GM12801 (cell line): ENCODE data around the gene NTMT1.

Experiments used
- TF ChIP-seq, protein P1 (sequence below): IDR thresholded peaks from one replicate; pipeline ENCODE4 v1.5.1; 2011; ENCODE audit warnings: control low read depth; ENCODE audit not compliant: insufficient read length; ENCODE audit errors: extremely low read depth

NTMT1 gene

GRCh38 chr9:129674229-129674628 lies 48.3 kb downstream of the NTMT1 start:
- TF ChIP-seq, protein P1, sequence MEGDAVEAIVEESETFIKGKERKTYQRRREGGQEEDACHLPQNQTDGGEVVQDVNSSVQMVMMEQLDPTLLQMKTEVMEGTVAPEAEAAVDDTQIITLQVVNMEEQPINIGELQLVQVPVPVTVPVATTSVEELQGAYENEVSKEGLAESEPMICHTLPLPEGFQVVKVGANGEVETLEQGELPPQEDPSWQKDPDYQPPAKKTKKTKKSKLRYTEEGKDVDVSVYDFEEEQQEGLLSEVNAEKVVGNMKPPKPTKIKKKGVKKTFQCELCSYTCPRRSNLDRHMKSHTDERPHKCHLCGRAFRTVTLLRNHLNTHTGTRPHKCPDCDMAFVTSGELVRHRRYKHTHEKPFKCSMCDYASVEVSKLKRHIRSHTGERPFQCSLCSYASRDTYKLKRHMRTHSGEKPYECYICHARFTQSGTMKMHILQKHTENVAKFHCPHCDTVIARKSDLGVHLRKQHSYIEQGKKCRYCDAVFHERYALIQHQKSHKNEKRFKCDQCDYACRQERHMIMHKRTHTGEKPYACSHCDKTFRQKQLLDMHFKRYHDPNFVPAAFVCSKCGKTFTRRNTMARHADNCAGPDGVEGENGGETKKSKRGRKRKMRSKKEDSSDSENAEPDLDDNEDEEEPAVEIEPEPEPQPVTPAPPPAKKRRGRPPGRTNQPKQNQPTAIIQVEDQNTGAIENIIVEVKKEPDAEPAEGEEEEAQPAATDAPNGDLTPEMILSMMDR, result no peak

GRCh38 chr9:129675620-129676019 lies 49.7 kb downstream of the NTMT1 start:
- TF ChIP-seq, protein P1, result no peak

DNA sequence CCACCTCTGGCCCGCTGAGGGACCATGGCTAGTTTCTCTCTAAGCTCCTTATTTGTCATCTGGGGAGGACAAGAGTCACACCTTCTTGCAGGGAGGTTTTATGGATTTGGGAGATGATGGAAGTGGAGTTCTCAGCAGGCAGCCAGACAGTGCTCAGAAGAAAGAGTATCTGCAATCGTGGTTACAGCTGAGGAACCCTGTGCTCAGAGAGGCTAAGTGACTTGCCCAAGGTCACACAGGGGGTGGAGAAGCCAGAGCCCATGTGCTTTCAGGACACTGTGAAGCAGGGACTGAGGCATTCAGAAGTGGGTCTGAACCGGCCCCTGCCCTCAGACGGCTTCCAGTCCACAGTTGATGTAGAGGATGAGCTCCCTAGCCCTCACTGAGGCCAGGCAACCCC lies 50.3 kb downstream of the NTMT1 start:
- TF ChIP-seq, protein P1, result no peak

- TF ChIP-seq, protein P1, result no peak
Observed at GRCh38 chr9:129676975-129677374, 51.0 kb downstream of the NTMT1 start.

GRCh38 chr9:129677456-129677855 lies 51.5 kb downstream of the NTMT1 start:
- TF ChIP-seq, protein P1, result no peak

- TF ChIP-seq, protein P1, result no peak
Observed at GRCh38 chr9:129678844-129679243, 52.9 kb downstream of the NTMT1 start.

- TF ChIP-seq, protein P1, result no peak
Observed at GRCh38 chr9:129679537-129679936, 53.6 kb downstream of the NTMT1 start.

GRCh38 chr9:129681924-129682323 lies 56.0 kb downstream of the NTMT1 start:
- TF ChIP-seq, protein P1, result no peak
